Activated CD8-positive, alpha-beta memory T cell treated with anti-CD3 and anti-CD28 coated beads for 4 hours (primary cell): ENCODE results near the gene COL26A1.
A peak's percentile ranks its signal among the peaks of the same experiment; 100 is the strongest.
"Not testable (repeated sequence)": the region's sequence is repeated elsewhere in the genome, so short reads cannot be mapped to it uniquely, and the experiment has no call there.

Experiments
- DNase-seq, 2 donors: peaks; one replicate each; pipeline ENCODE4 v3.0.0-alpha.2; 2020; ENCODE audit warnings: low read depth in 2 of 2

Gene COL26A1

DNA sequence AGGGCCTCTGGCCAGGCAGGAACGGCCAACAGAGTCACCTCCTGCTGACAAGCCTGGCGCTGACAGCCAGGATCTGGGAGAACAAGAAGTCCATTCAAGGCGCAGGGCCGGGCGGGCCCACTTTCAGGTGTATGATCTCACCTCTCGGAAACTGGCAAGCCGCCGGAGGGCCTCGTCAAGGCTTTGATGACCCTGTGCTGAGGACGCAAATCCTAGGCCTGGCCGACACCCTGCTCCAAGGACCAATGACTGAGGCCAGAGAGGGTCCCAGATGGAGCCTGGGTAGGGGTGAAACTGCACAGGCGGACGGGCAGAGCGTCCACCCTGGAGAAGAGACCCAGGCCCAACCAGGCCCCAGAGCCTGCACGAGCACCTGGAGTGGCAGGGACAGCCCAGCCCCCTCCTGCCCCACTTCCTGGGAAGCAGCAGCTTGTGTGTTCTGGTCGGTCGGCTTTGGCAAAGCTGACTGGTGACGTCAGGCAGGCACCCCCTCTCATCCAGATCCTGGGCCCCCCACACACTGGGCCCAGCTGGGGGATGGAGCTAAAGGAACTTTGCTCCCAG, 235.8 kb downstream of the COL26A1 start:
- DNase-seq = no peak

DNA sequence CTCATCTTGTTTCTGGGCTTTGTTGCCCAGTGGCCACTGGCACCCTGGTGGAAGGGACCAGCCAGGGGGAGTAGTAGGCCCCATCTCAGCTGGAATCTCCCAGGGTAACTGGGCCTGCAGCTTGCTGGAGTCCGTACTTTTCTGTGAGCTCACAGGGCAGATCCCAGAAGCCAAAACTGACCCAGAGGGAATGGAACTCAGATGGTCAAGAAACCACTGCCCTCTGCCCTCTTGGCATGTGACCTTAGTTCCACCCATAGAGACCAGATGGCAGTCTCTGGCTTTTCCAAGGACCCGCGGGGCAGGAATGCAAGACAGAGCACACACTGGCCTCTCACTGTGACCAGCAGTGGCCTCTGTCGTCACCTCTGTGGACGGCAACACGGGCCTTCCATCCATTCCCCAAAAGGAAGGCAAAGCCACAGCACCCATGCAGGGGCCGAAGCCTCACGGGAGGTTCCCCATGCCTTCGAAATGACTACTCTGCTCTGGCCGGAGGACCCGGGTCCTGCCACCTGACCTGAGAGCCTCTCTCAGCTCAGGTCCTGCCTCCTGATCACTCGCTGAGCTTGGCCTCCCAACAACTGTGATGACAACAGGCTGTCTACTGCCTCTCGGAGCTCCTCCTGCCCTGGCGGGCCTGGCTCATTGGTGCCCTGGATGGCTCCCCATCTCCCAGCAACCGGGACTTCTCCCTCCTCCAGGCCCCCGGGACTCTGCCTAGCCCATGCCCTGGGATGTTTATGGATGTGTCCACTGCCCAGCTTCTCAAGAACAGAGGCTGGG, 236.5 kb downstream of the COL26A1 start:
- DNase-seq = no peak

DNA sequence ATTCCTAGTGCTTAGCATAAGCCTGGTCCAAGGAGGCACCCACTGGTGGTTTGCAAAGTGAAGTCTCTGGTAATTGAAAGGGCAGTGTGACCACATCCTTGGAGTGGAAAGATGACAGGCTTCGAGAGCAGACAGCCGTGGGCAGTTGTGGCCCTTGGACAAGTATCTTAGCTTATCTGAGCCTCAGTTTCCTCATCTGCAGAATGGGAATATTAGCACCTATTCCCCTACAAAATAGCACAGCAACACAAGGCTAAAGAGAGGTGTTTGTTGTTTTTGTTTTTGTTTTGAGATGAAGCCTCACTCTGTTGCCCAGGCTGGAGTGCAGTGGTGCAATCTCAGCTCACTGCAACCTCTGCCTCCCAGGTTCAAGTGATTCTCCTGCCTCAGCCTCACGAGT, 237.1 kb downstream of the COL26A1 start:
- no peak for DNase-seq

DNA sequence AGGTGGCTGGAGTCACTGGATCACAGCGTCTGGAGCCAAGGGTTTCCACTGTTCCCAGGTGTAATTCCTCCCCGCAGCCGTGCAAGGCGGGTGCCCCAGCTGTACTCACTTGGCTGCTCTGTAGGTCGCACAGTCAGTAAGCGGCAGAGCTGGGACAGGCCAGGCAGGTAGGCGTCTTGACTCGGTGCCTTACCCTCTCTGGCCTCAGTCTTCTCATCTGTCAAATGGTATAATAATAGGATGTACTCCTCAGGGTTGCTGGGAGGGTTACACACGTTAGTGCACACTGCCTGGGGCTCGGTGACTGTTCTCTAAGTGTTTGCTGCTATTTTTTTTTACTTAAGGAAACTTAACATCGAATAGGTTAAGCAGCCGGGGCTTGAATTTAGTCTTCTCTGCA, 239.4 kb downstream of the COL26A1 start:
- DNase-seq = no peak

DNA sequence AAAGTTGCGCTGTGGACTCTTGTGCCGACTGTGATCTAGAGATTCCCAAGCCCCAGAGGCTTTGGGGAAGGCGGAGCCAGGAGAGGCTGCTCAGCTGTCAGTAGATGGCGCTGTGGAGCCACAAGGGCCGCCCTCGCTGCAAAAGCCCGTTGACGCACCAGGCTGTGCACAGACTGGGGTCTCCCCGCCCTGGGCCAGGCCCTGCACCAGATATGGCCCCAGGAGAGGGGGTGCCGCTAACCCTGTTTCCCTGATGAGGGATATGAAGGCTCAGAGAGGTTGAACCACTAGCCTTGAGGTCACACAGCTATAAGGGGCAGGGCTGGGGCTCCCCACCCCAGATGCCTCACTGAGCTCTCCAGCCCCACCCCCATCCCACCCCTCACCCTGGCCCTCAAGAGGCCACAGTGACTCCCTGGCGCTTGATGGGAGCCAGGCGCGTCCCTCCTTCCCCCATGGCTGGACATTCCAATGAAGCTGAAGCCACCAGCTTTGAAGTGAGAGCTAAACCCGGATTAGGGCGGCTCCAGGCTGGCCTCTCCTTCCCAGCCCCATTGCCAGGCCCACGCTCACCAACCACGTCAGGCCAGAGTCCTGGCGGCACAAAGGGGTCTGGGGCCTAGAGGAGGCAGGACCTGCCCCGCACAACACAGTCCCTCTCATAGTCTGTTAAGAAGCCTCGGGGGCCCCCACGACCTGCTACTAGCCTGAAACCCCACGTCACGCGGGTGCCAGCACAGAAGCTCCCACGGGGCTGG, 240.0 kb downstream of the COL26A1 start:
- DNase-seq = peak; percentile 2 to 20

DNA sequence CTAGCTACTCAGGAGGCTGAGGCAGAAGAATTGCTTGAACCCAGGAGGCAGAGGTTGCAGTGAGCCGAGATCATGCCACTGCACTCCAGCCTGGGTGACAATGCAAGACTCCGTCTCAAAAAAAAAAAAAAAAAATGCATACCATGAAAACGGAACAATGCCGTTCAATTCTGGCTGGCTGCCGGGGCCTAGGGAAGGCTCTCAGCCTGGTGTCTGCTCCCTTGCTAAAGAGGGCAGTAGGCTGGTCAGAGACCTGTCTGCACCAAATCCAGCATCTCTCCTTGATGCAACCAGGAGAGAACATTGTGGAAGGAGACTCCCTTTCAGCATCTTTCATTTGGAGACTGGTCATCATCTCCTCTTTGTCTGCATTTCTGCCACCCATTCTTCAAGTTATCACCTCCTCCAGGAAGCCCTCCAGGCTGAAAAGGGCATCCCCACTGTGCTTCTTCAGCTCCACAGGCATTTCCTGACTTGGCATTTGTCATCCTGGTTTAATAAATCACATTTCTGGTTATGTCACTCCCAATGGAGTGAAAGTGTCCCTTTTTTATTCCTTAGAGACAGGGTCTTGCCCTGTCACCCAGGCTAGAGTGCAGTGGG, 241.8 kb downstream of the COL26A1 start:
- DNase-seq = no peak

DNA sequence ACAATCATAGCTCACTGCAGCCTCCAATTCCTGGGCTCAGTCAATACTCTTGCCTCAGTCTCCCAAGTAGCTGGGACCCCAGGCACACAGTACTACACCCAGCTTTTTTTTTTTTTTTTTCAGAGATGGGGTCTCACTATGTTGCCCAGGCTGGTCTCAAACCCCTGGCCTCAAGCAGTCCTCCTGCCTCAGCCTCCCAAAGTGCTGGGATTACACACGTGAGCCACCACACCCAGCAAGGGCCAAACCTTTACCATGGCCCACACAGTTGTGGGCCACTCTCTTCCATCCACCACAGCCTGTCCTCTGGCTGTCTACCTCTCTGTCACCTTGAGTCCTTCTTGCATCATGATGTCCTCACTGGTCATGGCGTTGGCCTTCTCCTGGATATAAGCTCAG, 242.3 kb downstream of the COL26A1 start:
- DNase-seq = not testable (repeated sequence)

DNA sequence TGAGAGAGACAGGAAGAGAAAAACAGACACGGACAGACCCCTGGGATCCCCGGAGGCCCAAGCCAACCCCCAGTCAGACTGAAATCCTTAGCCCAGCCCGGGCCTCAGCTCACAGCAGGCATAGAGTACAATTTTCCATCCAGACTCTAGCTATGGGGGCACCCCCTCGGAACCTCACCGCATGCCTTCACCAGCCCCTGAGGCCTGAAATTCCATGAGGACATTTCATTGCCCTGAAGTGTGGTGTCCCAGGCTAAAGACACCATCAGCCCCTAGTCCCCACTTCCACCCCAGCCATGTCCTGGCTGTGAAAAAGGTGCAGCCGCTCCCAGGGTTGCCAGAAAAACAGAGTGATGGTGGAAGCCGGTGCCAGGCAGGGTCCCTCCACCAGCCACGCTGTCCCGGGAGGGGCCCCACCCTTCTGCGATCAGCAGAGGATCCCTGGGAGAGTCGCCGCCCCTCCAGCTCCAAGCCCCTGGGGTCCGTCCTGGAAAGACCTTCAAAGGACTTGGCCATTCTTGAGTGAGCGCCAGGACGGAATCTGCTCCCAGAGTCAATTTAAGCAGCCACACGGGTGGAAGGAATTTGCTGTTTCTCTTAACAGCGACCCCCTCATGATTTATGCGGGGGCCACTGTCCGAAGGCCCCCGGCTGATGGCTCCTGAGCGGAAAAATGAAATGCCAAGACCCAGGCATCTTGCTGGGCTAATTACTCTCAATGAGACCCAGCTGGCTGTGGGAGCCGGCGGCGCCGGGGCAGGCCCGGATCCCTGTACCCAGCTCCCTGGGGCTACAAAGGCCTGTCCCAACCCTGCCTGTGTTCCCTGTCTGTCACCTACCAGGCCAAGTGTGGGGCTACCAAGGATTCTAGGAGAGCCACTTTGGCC, 243.2 kb downstream of the COL26A1 start:
- DNase-seq = no peak

DNA sequence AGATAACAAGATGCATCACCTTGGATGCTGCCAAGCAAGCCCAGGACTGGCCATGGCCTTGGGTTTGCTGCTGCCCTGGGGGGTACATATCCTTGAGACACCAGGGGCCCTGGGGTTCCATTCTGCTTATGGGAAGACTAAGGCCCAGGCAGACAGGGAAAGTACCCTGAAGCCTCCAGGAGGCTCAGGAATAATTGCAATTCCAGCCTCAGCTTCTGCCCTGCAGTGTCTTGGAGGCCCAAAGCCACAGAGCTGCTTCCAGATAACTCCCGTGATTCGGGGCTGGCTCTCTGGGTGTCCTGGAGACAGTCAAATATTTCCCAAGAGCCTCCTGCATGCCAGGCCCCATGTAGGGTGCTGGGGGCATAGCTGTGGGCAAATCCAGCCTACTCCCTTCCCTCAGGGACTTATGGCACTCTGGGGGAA, 243.8 kb downstream of the COL26A1 start:
- no peak for DNase-seq
